HepG2 (cell line): ENCODE data around the gene PRKCI.

ENCODE experiments used
- CC2D1A ChIP-seq: sonication (generic); formaldehyde crosslinking; IDR thresholded peaks from 2 replicates; pipeline ENCODE4 v1.8.1; 2023; ENCODE audit warnings: mild to moderate bottlenecking, missing genetic modification reagents
- FOXA1 ChIP-seq, 2 experiments: fragments of 450-650 bp in 1 of 2; sonication (generic) in 1 of 2; formaldehyde crosslinking in 1 of 2; IDR thresholded peaks; 2 replicates each; pipeline versions ENCODE4 v1.4.0 to v1.6.1; 2016 to 2020; ENCODE audit warnings: missing genetic modification reagents in 1 of 2
- JUND ChIP-seq: sonication (generic); formaldehyde crosslinking; IDR thresholded peaks from 2 replicates; pipeline ENCODE4 v1.8.0; 2022; ENCODE audit warnings: mild to moderate bottlenecking, missing genetic modification reagents
- MED1 ChIP-seq: sonication (generic); formaldehyde crosslinking; IDR thresholded peaks from 2 replicates; pipeline ENCODE4 v1.4.0; 2020; ENCODE audit warnings: missing genetic modification reagents
- MXI1 ChIP-seq: IDR thresholded peaks from 3 replicates; pipeline ENCODE4 v1.6.1; 2012; ENCODE audit warnings: low read depth, low read length, inconsistent platforms, borderline replicate concordance
- SUZ12 ChIP-seq: fragments of 150-350 bp; IDR thresholded peaks from 2 replicates; pipeline ENCODE4 v1.6.1; 2014; ENCODE audit warnings: low read depth, low read length
- ZBTB1 ChIP-seq: sonication (generic); formaldehyde crosslinking; IDR thresholded peaks from 2 replicates; pipeline ENCODE4 v1.4.0; 2020; ENCODE audit warnings: missing genetic modification reagents, borderline replicate concordance
- ZNF180 ChIP-seq: sonication (generic); formaldehyde crosslinking; IDR thresholded peaks from 2 replicates; pipeline ENCODE4 v1.4.0; 2020; ENCODE audit warnings: low read depth, missing genetic modification reagents, borderline replicate concordance
- ZNF777 ChIP-seq: sonication (generic); formaldehyde crosslinking; IDR thresholded peaks from 2 replicates; pipeline ENCODE4 v1.4.0; 2020; ENCODE audit warnings: missing genetic modification reagents
- TF ChIP-seq, protein P1 (sequence below), 2 experiments: IDR thresholded peaks; 2 replicates each; pipeline ENCODE4 v1.6.1; 2011 to 2012; ENCODE audit warnings: low read length in 2 of 2, borderline replicate concordance in 1 of 2, low read depth in 1 of 2, mild to moderate bottlenecking in 1 of 2, moderate library complexity in 1 of 2
- TF ChIP-seq, protein P2 (sequence below): sonication (generic); formaldehyde crosslinking; IDR thresholded peaks from 2 replicates; pipeline ENCODE4 v1.5.0; 2020; ENCODE audit warnings: mild to moderate bottlenecking, missing genetic modification reagents, moderate library complexity
- TF ChIP-seq, protein P3 (sequence below): IDR thresholded peaks from 2 replicates; pipeline ENCODE4 v1.6.1; 2016; ENCODE audit warnings: missing compliant biosample characterization, missing genetic modification reagents, borderline replicate concordance
- TF ChIP-seq, protein P4 (sequence below): sonication (generic); formaldehyde crosslinking; IDR thresholded peaks from 2 replicates; pipeline ENCODE4 v1.4.0; 2020; ENCODE audit warnings: mild to moderate bottlenecking, low read depth, missing genetic modification reagents
- TF ChIP-seq, protein P5 (sequence below): sonication (generic); formaldehyde crosslinking; IDR thresholded peaks from 2 replicates; pipeline ENCODE4 v1.5.1; 2020; ENCODE audit warnings: missing genetic modification reagents, mild to moderate bottlenecking, borderline replicate concordance

DNA sequence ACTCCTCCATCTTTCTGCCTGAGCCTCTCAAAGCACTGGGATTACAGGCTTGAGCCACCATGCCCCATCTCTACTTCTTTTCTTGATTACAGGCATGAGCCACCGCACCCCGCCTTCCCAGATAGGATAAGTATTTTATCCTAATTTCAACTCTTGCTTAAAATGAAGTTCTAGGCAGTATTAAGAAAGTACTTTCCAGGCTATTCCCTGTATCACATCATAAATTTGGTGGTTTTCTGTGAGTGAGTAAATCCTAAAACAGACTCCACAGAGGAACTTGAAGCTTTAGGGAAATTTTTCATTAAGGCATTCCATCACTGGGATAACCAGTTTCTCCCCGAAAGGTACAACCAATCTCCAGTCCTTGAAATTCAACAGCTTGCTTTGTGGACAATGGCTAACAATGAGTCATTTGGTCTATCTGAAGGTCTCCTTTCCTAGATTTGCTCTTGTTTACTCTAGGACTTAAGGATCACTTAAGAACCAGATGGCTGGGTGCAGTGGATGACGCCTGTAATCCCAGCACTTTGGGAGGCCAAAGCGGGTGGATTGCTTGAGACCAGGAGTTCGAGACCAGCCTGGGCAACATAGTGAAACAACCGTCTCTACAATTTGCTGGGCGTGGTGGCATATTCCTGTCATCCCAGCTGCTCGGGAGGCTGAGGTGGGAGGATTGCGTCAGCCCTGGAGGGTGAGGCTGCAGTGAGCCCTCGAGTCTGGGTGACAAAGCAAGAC is 85.6 kb downstream of the PRKCI start:
- TF ChIP-seq, protein P1, sequence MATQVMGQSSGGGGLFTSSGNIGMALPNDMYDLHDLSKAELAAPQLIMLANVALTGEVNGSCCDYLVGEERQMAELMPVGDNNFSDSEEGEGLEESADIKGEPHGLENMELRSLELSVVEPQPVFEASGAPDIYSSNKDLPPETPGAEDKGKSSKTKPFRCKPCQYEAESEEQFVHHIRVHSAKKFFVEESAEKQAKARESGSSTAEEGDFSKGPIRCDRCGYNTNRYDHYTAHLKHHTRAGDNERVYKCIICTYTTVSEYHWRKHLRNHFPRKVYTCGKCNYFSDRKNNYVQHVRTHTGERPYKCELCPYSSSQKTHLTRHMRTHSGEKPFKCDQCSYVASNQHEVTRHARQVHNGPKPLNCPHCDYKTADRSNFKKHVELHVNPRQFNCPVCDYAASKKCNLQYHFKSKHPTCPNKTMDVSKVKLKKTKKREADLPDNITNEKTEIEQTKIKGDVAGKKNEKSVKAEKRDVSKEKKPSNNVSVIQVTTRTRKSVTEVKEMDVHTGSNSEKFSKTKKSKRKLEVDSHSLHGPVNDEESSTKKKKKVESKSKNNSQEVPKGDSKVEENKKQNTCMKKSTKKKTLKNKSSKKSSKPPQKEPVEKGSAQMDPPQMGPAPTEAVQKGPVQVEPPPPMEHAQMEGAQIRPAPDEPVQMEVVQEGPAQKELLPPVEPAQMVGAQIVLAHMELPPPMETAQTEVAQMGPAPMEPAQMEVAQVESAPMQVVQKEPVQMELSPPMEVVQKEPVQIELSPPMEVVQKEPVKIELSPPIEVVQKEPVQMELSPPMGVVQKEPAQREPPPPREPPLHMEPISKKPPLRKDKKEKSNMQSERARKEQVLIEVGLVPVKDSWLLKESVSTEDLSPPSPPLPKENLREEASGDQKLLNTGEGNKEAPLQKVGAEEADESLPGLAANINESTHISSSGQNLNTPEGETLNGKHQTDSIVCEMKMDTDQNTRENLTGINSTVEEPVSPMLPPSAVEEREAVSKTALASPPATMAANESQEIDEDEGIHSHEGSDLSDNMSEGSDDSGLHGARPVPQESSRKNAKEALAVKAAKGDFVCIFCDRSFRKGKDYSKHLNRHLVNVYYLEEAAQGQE (IDR thresholded peaks at IDR 0.05; ENCODE audit: borderline replicate concordance in 1 of 2, low read depth in 1 of 2, low read length in 2 of 2): no peak
- TF ChIP-seq, protein P2, sequence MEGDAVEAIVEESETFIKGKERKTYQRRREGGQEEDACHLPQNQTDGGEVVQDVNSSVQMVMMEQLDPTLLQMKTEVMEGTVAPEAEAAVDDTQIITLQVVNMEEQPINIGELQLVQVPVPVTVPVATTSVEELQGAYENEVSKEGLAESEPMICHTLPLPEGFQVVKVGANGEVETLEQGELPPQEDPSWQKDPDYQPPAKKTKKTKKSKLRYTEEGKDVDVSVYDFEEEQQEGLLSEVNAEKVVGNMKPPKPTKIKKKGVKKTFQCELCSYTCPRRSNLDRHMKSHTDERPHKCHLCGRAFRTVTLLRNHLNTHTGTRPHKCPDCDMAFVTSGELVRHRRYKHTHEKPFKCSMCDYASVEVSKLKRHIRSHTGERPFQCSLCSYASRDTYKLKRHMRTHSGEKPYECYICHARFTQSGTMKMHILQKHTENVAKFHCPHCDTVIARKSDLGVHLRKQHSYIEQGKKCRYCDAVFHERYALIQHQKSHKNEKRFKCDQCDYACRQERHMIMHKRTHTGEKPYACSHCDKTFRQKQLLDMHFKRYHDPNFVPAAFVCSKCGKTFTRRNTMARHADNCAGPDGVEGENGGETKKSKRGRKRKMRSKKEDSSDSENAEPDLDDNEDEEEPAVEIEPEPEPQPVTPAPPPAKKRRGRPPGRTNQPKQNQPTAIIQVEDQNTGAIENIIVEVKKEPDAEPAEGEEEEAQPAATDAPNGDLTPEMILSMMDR (CRISPR knock-in tag): no peak
- TF ChIP-seq ZNF777 (CRISPR knock-in tag): no peak
- TF ChIP-seq, protein P3, sequence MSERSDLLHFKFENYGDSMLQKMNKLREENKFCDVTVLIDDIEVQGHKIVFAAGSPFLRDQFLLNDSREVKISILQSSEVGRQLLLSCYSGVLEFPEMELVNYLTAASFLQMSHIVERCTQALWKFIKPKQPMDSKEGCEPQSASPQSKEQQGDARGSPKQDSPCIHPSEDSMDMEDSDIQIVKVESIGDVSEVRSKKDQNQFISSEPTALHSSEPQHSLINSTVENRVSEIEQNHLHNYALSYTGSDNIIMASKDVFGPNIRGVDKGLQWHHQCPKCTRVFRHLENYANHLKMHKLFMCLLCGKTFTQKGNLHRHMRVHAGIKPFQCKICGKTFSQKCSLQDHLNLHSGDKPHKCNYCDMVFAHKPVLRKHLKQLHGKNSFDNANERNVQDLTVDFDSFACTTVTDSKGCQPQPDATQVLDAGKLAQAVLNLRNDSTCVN (CRISPR knock-in tag): no peak
- TF ChIP-seq ZNF180 (CRISPR knock-in tag): no peak
- no peak for TF ChIP-seq CC2D1A
- no peak for TF ChIP-seq MXI1
- no peak for TF ChIP-seq ZBTB1 (CRISPR knock-in tag)
- TF ChIP-seq, protein P4, sequence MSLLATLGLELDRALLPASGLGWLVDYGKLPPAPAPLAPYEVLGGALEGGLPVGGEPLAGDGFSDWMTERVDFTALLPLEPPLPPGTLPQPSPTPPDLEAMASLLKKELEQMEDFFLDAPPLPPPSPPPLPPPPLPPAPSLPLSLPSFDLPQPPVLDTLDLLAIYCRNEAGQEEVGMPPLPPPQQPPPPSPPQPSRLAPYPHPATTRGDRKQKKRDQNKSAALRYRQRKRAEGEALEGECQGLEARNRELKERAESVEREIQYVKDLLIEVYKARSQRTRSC (CRISPR knock-in tag): no peak
- TF ChIP-seq, protein P5, sequence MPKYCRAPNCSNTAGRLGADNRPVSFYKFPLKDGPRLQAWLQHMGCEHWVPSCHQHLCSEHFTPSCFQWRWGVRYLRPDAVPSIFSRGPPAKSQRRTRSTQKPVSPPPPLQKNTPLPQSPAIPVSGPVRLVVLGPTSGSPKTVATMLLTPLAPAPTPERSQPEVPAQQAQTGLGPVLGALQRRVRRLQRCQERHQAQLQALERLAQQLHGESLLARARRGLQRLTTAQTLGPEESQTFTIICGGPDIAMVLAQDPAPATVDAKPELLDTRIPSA (CRISPR knock-in tag): no peak
- no peak for TF ChIP-seq SUZ12
- no peak for TF ChIP-seq FOXA1 (IDR thresholded peaks at IDR 0.05)
- TF ChIP-seq FOXA1 (CRISPR knock-in tag; IDR thresholded peaks at IDR 0.05): 0 out of 2 replicates have a peak, but pooled peaks have one; percentile 29
- no peak for TF ChIP-seq JUND
- TF ChIP-seq MED1 (CRISPR knock-in tag): no peak
